A549 (cell line): ENCODE measurements around the gene DBT.

ENCODE experiments used
- CTCF ChIP-seq: fragments of >200 bp; sonication (Bioruptor Twin); formaldehyde crosslinking; IDR thresholded peaks from 3 replicates; pipeline ENCODE4 v1.5.1; 2016
- JUNB ChIP-seq: fragments of >200 bp; sonication (Bioruptor Twin); formaldehyde crosslinking; IDR thresholded peaks from 2 replicates; pipeline ENCODE4 v1.6.1; 2016

- TF ChIP-seq JUNB, result no peak
- TF ChIP-seq CTCF, result no peak
These were observed 43.3 kb downstream of the DBT start for GRCh38 chr1:100206301-100206700.
